Mammary epithelial cell (primary cell): ENCODE results near the gene WDR31.

Experiments
- EZH2 ChIP-seq: IDR thresholded peaks from 2 replicates; pipeline ENCODE4 v1.6.1; 2012; ENCODE audit warnings: low read length, inconsistent platforms, borderline replicate concordance
- TF ChIP-seq, protein P1 (sequence below), 2 donors: IDR thresholded peaks in 1 of 2; conservative IDR thresholded peaks in 1 of 2; 2 replicates each; pipeline ENCODE4 v1.5.1; 2011 to 2012; ENCODE audit warnings: inconsistent platforms in 2 of 2, low read length in 2 of 2, mild to moderate bottlenecking in 2 of 2, control low read depth in 1 of 2, low read depth in 1 of 2; ENCODE audit not compliant: insufficient read depth in 1 of 2; ENCODE audit errors: extremely low read depth in 1 of 2

DNA sequence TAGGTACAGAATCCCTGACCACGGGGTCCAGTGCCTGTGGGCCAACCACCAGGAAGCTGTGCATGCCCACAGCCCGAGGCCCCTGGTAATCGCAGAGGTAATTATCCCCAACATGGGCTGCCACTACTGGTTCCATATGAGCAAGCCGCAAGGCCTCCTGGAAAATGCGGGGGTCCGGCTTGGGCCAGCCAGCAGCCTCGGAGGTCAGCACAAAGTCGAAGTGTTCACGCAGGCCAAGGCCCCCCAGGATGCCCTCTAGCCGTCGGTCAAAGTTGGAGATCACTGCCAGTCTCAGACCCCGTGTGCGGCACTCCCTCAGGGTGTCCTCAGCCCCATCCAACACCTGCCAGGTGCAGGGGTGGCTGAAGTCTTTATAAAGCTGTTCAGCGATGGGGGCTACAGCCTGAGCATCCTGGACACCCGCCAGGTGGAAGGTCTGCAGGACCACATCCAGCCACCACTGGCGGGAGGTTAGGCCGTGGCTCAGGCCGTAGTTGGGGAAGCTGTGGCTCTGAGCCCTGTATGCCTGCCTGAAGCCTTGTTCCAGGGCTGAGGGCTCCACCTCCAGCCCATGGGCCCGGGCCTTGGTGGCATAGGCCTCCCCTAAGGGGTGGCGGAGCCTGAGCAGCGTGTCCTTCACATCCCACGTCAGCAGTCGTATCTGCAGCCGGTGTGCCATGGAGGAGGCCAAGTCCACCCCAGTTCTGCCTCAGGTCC lies 33.8 kb upstream of the WDR31 start:
- TF ChIP-seq, protein P1, sequence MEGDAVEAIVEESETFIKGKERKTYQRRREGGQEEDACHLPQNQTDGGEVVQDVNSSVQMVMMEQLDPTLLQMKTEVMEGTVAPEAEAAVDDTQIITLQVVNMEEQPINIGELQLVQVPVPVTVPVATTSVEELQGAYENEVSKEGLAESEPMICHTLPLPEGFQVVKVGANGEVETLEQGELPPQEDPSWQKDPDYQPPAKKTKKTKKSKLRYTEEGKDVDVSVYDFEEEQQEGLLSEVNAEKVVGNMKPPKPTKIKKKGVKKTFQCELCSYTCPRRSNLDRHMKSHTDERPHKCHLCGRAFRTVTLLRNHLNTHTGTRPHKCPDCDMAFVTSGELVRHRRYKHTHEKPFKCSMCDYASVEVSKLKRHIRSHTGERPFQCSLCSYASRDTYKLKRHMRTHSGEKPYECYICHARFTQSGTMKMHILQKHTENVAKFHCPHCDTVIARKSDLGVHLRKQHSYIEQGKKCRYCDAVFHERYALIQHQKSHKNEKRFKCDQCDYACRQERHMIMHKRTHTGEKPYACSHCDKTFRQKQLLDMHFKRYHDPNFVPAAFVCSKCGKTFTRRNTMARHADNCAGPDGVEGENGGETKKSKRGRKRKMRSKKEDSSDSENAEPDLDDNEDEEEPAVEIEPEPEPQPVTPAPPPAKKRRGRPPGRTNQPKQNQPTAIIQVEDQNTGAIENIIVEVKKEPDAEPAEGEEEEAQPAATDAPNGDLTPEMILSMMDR (conservative IDR thresholded peaks at IDR 0.05 in 1 of 2, IDR thresholded peaks at IDR 0.05 in 1 of 2; ENCODE audit: extremely low read depth in 1 of 2, insufficient read depth in 1 of 2, low read depth in 1 of 2, low read length in 2 of 2), result no peak
- TF ChIP-seq EZH2, result no peak
